Measurements from ENCODE around the gene CA10.

DNA sequence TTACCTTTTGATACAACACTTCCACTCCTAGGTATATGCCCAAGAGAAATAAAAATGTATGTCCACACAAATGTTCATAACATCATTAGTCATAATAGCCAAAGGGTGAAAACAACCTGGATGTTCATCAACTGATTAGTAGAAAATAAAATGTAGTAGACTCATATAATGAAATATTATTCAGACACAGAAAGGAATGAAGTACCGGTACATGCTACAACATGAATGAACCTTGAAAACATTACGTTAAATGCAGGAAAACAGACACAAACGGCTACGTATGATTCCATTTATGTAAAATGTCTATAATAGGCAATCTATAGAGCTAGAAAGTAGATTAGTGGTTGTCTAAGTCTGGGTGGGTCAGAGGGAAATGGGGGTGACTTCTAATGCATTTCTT lies 358.5 kb downstream of the CA10 start:
- no peak for TF ChIP-seq ZFP3 (CRISPR knock-in tag; IDR thresholded peaks at IDR 0.05)
- no peak for TF ChIP-seq ISL1 (CRISPR knock-in tag; IDR thresholded peaks at IDR 0.05)
- TF ChIP-seq, protein P1, sequence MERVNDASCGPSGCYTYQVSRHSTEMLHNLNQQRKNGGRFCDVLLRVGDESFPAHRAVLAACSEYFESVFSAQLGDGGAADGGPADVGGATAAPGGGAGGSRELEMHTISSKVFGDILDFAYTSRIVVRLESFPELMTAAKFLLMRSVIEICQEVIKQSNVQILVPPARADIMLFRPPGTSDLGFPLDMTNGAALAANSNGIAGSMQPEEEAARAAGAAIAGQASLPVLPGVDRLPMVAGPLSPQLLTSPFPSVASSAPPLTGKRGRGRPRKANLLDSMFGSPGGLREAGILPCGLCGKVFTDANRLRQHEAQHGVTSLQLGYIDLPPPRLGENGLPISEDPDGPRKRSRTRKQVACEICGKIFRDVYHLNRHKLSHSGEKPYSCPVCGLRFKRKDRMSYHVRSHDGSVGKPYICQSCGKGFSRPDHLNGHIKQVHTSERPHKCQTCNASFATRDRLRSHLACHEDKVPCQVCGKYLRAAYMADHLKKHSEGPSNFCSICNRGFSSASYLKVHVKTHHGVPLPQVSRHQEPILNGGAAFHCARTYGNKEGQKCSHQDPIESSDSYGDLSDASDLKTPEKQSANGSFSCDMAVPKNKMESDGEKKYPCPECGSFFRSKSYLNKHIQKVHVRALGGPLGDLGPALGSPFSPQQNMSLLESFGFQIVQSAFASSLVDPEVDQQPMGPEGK (CRISPR knock-in tag; IDR thresholded peaks at IDR 0.05; ENCODE audit: borderline replicate concordance): no peak
- TF ChIP-seq PPARA (CRISPR knock-in tag; IDR thresholded peaks at IDR 0.05; ENCODE audit: borderline replicate concordance): no peak
